ENCODE results near the gene RABGAP1L.

GRCh38 chr1:174686213-174686612 lies 526.9 kb downstream of the RABGAP1L start:
- TF ChIP-seq CTCF (IDR thresholded peaks at IDR 0.05 in 8 of 11, conservative IDR thresholded peaks at IDR 0.05 in 3 of 11) (no peak), POLR2A (IDR thresholded peaks at IDR 0.05) (no peak), POLR2AphosphoS5 (IDR thresholded peaks at IDR 0.05) (no peak)

Data from spleen (tissue), 7 donors.